GM19452 (cell line): Measurements from ENCODE around the gene RSRP1.
"Not testable (repeated sequence)": the region's sequence is repeated elsewhere in the genome, so short reads cannot be mapped to it uniquely, and the experiment has no call there.

Source experiments
- ATAC-seq: cut with Tn5 transposase; IDR thresholded peaks from one replicate; pipeline ENCODE4 v1.9.1; 2021; ENCODE audit not compliant: unreplicated experiment

The RSRP1 gene

DNA sequence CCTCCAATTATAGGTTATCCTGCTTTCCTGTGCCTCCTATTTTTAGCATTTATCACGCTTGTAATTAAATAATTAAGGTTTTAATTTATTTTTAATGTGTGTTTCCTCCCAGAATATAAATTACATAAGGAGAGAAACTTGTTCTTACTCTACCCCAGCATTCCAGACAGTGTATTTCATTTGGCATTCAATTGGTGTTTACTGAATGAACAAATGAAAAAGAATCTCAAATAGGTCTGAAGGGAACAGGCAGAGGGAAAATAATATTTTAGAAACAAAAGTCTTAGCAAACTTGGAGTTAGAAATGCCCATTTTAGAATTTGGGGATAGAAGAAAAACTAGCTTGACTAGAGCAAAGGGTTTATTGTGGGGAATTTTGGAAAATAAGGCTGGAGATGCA, 9.9 kb upstream of the RSRP1 start:
- ATAC-seq: no peak

DNA sequence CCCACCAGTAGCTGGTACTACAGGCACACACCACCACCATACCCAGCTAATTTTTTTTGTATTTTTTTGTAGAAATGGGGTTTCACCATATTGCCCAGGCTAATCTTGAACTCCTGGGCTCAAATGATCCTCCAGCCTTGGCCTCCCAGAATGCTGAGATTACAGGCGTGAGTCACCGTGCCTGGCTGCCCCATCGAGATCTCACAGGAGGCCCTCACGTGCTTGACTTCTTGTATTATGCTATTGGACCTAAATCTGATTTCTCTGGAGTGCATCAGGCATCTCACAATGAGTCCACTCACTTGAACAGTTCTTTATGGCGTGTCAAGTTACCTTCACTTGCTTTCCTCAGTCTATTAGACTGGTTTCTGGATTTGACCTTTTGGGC, 9.3 kb upstream of the RSRP1 start:
- ATAC-seq: no peak

DNA sequence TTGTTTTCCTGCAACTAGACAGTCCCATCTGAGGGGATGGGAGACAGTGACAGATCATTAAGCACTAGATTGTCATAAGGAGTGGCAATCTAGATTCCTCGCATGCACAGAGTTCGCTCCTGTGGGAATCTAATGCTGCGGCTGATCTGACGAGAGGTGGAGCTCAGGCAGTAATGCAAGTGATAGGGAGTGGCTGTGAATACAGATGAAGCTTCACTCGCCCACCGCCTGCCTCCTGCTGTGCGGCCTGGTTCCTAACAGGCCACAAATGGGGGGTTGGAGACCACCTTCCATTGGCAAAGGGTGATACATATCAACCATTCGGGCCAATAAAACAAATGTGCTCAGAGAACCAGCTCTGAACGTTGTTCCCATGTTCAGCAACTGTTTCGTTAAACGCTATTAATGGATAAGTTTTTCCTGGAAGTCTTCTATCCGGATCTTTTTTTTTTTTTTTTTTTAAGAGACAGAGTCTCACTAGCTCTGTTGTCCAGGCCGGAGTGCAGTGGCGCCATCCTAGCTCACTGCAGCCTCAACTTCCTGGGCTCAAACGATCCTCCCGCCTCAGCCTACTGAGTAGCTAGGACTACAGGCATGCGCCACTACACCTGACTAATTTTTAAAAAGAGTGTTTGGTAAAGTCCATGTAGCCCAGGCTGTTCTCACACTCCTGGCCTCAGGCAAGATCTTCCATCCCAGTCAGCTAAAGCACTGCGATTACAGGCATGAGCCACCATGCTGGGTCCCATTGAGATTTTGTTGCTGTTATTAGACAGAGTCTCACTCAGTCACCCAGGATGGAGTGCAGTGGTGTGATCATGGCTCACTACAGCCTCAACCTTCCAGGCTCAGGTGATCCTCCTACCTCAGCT, 8.7 kb upstream of the RSRP1 start:
- ATAC-seq: no peak

DNA sequence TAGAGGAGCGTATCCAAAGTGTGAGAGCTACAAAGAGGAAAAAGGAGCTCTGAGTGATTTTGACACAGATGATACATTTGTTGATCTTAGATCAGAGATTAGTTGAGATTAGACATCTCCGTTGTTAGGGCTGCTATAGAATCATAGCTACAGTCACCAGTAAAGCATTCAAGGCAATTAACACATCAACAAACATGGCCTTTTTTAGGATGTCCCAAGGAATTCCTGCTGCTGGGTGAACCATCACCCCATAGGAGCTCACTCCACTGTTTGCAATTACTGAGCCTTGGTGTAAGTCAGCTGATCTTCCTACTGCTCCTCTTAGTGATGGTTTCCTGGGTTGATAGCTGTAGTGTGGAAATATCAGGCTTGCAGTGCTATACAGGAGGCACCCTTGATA, 6.7 kb upstream of the RSRP1 start:
- no peak for ATAC-seq

DNA sequence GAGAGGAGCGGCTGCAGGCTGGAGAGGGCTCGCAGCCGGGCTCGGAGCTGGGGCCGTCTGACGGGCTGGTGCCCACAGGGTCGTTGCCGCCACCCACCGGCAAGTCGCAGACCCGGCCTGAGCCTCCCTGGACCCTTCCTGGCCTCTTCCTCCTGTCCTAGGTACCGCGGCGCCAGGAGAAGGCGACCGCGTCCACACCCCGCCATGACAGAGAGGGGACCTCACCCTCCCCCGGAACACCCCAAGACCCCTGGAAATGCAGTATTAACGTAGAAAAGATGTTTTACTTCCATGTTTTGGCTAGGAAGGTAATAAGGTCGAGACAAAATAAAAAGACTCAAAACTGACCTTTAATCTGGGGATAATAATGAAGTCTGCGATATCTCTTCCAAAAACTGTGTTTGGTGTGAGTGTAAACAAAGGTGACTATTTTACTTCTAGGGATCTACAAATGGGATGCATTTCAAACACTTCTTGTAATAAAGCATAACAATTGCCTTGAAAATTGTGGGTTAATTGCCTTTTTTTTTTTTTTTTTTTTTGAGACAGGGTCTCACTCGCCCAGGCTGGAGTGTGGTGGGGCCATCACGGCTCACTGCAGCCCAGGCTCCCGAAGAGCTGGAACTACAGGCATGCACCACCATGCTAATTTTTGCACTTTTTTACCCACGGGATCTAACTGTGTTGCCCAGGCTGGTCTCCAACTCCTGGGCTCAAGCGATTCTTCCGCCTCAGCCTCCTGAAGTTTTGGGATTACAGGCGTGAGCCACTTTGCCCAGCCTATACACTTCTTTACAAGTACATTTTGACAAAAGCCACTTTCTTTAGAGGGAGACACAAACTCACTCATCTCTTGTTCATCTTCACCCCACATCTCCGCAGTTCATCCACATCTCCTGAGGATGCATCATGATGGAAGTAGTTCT, 838 bp upstream of the RSRP1 start:
- no peak for ATAC-seq

DNA sequence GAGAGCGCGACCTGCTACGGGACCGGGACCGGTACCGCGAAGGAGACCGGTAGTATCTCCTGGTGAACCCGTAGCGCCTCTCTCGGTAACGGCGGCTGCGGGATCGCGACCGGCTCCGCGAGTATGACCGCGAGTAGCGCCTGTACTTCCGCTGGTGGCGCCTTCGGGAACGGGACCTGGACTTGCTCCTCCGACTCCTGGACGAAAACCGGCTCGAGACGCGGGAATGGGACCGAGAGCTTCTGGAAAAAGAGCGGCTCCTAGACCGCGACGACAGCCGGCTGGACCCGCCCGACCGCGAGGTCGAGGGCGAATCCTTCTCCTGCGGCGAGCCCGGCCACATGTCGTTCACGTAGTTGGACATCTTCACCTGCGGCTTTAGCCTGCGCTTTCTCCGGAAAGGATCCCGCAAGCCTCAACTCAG, 642 bp downstream of the RSRP1 start:
- no peak for ATAC-seq

DNA sequence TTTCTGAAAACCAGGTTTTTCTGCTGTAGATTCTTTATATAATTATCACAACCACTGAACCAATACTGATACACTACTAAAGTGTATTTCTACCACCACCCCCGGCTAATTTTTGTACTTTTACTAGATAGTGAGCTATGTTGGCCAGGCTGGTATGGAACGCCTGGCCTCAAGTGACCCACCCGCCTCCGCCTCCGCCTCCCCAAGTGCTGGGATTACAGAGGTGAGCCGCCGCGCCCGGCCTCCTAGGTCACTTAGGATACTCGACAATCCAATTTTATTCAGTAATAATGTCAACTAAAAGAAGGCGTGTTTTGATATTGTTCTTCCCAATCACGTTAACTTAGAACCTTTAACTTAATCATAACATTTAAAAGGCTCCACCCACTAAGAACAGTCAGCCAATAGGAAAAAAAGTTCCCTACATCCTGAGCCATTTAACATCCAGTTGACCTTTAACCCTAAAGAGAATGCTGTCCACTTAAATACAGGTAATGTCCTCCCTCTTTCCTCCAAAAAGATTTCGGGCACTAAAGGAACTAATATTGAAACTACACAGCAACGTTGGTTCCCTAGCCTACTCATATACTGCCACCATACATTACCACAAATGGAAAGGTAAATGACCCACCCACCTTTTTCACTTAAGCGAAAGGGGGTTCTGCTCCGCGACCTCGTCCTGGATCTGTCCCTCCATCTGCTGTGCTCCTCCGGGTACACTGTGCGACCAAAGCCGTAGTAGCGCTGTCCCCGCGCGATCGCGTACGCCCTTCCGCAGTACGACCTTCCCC, 1.2 kb downstream of the RSRP1 start:
- no peak for ATAC-seq

DNA sequence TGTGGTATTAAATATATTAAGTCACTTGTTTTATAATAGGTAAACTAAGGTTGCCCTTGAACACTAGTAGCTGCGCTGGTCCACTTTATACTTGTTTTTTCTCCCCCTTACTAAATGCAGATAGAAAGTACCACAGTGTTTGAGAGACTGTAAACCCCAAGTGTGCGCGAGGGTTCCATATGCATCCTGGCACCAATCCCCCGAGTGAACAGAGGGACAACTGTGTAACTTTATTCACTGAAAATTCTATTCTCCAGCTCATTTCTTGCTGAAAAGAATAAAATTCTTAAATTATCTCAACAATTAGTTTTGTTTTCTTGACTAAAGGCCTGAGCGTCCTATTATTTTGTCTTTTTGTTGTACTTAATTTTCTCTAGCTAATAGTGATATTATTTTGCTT, 1.9 kb downstream of the RSRP1 start:
- no peak for ATAC-seq

DNA sequence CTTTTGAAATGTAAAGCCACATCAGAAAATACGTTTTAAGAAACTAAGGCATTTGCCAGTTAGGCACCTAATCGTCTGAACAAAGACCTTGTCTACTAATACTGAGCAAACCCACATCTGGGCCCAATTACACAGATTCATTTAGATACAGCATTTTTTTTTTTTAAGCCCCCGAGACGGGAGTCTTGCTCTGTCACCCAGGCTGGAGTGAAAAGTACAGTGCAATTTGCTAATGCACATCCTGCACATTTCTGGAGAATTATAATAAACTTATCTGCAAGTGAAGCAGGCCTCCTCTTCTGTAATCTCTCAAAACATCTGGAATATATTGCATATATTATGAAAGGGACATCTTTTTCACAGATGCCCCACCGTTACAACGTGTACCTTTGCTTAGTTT, 3.3 kb downstream of the RSRP1 start:
- ATAC-seq: no peak

DNA sequence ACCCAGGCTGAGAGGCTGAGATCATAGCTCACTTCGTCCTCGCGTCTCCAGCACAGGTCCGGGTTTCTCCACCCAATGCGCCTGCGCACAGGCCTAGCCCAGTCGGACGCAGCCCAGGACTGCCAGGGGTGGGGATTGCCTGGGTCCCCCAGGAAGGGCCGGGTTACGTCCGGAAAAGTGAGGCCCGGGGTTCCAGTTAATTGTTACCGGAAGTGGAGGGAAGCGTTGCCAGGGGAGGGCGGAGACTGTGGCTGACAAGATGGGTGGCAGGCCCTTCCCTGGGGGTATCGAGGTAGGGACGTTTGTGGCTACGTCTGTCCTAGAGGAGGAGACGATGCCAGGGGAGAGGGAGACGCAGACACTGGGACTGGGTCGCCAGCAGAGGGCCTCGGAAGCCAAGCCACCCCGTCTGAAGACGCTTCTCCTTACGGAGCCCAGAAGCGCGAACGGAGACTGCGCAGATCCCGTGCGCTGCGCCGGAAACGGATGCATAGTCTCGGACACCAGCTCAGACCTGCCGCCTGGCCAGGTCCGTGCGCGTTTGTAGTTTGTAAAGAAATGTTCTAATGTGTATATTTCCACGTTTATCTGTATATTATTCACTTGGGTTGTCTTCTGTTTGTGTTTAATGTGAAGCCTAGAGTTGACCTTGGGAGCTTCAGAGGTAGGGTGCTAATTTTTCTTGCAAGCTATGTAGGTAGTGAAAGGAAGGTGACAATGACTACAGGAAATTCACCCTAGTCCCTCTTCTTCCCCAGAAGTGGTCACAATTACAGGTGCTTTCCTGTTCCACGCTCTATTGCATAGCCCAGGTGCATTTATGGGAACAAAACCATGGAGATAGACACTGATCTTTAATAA, 7.3 kb downstream of the RSRP1 start:
- ATAC-seq: peak; percentile 62

DNA sequence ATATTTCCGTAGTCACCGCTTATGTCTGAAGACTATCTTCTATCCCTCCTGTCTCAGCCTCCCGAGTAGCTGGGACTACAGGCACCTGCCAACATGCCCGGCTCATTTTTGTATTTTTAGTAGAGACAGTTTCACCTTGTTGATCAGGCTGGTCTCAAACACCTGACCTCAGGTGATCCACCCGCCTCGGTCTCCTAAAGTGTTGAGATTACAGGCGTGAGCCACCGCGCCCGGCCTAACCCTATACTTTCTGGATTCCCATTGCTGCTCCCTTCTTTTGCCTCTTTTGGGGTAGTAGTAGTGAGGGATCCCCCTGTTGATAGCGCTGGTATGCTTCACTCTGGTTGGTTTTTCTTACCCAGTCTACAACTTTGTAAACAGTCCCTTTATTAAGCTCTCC, 9.2 kb downstream of the RSRP1 start:
- no peak for ATAC-seq

DNA sequence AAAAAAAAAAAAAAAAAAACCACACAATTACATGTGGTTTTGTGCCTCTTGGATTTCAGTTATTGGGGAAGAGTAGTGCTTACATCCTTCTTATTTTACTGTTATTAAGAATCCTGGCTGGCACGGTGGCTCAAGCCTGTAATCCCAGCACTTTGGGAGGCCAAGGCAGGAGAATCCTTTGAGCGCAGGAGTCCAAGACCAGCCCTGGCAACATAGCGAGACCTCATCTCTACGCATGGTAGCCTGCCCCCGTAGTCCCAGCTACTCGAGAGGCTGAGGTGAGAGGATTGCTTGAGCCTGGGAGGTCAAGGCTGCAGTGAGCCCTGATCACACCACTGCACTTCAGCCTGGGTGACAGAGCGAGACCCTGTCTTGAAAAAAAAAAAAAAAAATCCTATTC, 11.0 kb downstream of the RSRP1 start:
- ATAC-seq: not testable (repeated sequence)

DNA sequence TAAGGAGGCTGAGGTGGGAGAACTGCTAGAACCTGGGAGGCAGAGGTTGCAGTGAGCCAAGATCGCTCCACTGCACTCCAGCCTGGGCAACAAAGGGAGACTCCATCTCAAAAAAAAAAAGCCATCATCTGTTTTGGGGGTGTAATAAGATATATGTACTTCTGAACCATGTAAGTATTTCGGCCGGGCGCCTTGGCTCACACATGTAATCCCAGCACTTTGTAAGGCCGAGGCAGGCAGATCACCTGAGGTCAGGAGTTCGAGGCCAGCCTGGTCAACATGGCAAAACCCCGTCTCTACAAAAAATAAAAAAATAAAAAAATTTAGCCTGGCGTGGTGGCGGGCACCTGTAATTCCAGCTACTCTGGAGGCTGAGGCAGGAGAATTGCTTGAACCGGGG, 11.8 kb downstream of the RSRP1 start:
- not testable (repeated sequence) for ATAC-seq

DNA sequence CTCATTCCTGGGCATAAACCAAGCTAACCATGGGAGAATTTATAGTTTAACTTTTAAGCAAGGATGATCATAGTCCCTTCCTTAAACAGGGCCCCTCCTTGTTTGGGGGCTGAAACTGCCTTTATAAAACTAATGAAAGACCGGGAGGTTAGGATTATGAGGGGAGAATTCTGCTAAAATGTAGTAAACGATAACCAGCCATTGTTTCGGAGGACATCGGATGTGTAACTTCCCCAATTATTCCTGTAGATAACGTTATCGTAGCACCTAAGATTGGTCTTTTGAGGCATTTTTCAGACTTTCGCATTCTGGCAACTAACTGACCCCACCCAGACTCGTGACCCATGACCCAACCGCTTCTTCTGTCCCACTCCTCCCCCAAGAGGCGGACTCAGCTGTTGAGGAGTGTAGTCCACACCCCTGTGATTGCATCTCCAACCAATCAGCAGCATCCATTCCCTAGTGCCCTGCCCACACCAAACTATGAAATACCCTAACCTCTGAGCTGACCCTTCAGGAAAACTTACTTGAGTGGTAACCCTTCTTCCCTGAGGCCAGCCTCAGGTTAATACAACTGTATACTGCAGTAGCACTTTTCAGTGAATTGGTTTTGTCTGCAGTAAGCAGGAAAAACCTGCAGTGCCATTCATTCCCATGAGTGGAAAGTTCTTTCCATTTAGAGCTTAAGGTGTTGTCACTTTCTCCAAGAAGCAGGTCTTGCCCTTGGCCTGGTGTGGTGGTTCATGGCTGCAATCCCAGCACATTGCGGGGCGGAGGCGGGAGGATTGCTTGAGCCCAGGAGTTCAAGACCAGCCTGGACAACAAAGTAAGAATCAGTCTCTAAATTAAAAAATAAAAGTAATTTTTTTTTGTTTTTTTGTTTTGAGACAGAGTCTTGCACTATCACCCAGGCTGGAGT, 14.1 kb downstream of the RSRP1 start:
- ATAC-seq: peak; percentile 49

DNA sequence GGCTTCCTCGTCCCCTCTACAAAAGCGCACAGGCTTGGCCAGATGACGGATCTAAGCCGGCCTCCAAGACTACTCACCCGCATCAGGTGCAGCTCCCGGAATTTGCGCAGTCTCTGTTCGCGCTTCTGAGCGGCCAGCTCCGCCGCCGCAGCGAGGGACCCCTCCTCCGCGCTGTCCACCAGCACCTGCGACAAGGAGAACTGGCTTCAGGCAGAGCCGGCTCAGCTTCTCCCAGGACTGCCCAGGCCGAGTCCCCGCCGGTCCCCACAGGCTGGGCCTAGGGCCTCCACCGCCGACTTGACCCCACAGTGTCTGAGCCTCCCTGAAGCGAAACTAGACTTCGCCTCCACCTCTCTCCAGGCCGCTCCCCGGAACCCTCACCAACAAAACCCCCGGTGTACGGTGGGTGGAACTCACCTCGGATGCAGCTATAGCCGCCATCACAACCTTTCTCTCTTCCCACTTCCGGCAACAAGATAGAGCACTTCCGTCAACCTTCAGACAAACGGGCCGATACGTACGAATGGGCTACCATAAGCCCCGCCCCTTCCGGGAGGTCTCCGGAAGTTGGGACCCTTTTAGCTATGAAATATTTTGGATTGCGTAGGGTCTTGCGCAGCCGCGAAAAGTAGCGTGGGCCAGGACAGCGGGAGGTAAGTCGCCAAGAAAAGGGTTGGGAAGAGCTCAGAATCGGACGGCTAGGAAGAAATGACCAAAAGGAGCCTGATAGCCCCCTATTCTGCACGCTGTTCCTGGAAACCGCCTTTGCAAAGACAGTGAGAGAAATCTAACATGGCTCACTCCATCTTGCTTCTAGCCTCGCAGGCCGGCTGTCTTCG, 15.0 kb downstream of the RSRP1 start, which contains the start of gene SYF2:
Gene SYF2, minus strand, starts transcription at position 476 of the 839 bp plus-strand sequence. Its CDS starts 35 bp downstream, at position 441.
- ATAC-seq: peak; percentile 63

DNA sequence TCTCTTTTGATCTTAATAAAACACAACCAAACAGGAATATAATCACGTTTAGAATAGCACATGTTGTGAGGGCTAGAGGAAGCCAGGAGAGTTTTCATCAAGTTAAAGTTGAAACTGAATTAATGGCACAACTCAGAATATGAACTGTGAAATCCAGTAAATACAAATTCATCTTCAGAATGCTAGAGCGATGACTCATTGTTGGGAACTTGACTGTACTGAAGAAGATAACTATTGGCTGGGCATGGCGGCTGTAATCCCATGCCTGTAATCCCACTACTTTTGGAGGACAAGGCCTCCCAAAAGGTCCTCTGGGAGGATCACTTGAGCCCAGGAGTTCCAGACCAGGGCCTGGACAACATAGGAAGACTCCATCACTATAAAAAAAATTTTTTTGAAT, 23.8 kb downstream of the RSRP1 start:
- ATAC-seq: no peak

DNA sequence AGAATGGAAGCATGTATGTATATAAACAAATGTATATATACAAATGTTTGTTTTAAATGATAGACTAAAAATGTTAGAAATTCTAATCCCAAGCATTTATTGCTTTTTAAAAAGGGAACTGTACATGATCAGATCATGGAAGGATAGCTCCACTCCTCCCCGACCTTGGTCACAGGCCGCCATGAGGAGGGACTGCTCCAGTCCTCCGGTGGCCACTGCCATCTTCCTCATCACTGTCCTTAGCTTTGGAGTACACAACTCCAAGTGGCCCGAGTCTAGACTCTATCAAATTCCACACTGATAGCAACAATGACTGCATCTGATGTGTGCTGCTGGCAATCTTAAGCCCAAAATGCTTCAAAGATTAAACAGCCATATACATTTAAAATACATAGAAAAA, 24.6 kb downstream of the RSRP1 start:
- no peak for ATAC-seq

DNA sequence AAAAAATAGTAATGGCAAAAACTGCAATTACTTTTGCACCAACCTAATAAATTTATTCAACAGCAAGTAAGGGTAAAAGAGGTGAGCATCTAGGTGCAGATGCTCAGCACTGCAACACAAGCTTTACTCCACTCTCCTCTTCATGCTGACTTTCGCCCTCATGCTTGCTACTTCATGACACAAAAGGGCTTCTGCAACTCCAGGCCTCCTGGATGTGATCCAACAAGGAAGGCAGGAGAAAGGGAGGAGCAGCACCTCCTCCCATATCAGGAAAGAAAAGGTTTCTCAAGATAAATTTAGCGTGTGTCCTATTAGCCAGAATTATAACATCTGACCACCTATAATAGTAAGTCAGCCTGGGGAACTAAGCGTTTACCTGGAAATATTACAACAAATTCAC, 26.6 kb downstream of the RSRP1 start:
- no peak for ATAC-seq
